GM03348 (cell line): ENCODE measurements around the gene ITPRID1.

Experiments
- DNase-seq: peaks from one replicate; pipeline ENCODE4 v3.0.0; 2012; ENCODE audit warnings: low spot score

ITPRID1 gene

DNA sequence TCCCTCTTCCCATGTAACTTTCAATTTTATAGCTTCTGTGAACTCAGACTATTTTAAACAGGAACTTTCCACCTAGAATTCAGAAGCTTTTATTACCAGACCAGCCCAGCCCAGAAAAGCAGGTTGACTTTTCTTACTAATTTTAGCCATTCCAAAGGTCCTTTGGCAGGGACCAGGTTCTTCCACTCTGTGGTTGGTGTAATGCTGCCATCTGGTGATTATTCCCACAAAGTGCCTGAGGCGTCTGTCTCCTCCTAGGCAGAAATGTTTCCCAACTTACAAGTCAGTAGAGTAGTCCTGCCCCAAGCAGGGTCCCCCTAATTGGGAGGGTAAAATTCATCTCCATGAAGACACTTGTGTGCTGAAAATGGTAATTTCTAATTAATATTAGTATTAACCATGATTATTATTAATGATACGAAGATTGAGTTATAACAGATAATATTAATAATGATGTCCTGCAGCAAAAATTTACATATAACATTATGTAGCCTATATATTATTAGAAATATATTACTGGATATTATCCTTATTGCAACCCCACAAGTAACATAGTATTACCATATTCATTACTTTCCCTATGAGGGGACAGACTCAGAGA lies 120.1 kb downstream of the ITPRID1 start:
- DNase-seq: peak; percentile 66

DNA sequence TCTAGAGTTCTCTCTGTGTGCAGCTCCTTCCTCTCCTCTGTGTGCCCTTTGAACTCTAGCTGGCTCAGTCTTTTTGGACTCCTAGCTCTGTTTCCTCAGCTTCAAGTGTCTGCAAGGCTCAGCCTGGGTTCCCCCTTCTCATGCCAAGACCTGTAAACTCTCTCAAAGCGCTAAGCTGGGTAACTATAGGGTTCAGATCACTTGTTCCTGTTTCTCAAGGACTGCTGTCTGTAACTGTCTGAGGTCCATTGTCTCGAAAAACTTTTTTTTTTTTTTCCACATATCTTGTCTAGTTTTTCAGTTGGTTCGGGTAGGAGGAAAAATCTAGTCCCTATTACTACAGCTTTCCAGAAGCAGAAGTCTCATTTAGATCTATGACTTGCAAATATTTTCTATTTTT lies 126.5 kb downstream of the ITPRID1 start:
- no peak for DNase-seq

DNA sequence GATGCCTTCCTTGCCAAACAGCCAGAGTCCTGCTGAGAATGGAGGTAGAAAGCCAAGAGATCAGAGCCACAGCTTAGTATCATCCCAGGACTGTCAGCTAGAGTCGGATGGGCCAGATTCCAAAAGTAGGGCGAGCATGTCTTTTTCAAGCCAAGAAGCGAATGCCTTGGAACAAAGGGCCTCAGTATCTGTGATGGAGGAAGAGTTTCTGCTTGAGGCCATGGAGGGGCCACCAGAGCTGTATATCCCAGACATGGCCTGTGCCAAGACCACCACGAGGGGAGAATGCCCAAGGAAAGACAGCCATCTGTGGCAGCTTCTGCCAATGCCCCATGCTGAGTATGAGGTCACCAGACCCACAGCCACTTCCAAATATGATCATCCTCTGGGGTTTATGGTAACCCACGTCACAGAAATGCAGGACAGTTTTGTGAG lies 128.8 kb downstream of the ITPRID1 start:
- DNase-seq: no peak

DNA sequence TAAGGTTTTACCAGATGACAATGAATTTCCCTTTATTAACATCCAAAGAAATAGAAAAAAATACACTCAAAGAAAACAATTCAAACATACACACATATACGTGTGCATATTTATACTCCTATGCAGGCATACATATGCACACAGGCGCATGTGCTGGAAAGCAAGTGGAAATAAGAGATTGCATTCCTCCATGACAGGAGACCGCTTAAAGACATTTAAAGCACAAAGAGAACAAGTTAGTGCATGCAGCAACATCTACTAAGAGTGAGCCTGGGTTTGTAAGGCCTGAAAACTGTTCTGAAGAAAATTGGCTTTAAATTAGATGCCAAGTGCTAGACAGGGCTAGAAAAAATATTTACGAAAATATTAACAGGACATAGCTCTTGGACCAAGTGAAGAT lies 133.1 kb downstream of the ITPRID1 start:
- no peak for DNase-seq

DNA sequence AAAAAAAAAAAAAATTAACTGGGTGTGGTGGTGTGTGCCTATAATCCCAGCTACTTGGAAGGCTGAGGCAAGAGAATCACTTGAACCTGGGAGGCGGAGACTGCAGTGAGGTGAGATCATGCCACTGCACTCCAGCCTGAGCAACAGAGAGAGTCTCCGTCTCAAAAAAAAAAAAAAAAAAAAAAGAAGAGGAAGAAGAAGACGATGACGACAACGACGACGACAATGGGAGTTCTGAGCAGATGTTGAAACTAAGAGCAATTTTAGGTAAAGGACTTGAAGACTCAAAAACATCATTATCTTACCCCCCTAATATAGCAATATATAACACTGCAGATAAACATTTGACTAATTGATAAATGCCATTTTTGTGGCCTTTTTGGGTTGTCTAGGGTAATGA lies 133.6 kb downstream of the ITPRID1 start:
- no peak for DNase-seq

DNA sequence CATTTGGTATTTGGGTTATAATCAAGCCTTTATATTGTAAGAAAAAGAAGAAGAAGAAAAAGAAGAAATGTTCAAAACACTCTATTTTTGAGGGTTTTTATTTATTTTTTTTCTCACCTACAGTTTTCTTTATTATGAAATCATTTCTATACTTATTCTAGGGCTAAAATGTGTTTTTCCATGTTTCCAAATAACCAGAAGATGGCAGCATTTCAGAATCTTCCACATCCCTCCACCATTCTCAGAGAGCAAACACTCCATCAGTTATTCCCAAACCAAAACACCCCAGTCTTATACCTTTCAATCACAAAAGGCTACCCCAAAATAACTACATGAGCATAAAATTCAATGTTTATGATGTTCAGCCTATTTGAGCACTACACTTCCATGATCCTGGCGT lies 134.4 kb downstream of the ITPRID1 start:
- DNase-seq: no peak

DNA sequence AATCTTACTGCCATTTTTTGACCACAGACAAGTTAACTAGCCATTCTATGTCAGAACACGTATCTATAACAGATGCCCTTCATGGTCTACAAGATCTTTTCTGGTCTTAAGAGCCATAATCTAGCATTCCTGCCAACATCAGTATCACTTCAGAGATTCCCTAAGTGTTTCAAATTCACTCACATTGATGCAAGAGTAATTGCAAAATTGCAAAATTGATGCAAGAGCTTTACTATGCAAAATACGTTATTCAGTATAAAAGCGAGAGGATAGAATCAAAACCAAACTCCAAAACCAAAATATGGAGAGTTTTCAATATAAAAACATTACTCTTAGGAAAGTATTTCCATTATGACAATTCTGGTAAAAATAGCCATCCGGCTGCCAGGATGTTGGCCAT lies 135.0 kb downstream of the ITPRID1 start:
- DNase-seq: no peak

DNA sequence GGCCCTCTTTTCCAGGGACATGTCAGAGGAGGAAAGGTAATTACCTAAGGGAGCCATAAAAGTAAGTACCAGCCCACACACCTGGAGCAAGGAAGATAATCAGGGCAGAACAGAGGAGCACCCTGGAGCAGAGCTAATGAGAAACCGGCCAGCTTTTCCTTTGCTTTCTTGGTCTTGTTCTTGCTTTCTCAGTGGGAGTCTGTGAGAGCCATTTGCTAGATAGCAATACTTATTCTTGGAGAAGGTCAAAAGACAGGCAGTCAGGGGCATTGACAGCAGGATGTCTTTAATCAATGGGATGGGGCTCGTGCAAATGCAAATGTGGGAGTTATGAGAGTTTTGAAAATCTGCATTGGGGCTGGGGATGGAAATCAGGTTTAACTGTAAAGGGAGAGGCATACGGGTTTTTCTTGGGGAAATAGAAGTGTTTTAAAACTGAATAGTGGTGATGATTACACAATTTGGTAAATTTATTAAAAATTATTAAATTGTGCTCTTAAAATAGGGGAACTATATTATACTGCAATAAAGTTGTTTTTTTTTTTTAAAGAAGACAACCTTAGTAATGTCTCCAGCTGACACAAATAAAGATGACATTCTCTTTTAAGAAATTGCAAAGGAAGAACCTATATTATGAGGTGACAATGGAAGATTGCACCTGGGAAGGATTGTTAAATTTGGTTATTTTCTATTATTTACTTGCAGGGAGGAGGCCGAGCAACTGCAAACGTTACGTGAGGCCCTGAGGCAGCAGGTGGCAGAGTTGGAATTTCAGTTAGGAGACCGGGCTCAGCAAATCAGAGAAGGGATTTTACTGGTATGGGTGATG lies 137.6 kb downstream of the ITPRID1 start:
- DNase-seq: no peak

DNA sequence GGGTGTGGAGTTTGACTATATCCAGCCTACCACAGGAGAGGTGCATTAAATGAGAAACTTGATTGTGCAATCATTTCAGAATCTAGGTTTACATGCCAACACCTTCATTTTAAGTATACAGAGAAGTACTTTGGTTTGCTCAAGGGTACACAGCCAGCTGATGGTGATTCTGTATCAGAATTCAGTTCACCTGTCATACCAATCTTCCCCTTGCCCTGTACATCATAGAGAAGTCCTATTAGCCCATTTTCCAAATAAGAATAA lies 138.1 kb downstream of the ITPRID1 start:
- DNase-seq: no peak

DNA sequence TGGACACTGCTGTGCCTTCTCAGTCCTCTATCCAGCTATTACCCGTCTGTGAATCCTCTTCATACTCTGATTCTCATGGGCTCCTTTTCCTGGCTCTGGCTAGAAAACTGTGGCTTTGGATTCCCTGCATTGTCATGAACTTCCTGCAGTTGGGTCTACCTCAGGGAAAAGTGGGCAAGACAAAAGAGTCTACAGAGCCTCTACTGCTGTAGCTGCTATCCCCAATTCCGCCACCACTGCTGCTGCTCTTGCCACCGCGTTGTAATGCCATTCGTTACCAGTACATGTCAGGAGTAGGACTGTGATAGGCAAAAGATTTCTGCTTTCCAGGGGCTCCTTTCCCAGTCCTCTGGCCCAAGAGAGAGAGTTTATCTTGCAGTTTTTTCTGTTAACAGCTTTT lies 149.2 kb downstream of the ITPRID1 start:
- no peak for DNase-seq

DNA sequence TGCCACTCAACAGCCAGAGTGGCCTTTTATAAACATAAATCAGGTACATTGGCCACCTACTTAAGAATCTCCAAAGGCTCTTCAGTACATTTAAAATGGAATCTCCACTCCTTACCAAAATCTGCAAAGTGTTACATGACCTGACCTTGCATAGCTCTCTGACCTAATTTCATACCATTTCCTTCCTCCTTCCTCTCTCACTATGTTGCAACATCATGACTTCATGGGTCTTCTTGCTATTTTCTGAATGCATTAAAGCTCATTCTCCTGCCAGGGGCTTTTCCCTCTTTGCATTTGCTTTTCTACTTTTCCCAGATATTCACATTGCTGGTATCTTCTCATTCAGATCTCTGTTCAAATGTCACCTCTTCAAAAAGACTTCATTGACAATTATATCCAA lies 151.0 kb downstream of the ITPRID1 start:
- no peak for DNase-seq

DNA sequence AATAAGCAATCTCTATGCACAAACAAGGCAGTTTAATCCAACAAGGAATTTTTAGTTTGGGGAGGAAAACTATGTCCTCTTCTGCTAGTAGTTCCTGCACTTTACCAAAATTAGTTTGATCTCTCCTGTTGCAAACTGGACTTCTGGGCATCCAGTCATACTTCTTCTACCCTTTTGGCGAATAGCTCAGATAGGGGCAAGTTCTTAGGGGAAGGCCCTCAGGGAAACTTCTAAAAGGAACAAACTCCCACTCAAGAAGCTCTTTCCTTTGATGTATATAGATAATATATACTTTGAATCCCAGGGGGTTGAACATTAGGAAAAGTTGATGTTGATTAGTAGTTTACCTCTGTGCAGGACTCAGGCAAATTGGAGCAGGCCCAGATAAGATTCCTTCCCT lies 151.7 kb downstream of the ITPRID1 start:
- no peak for DNase-seq

DNA sequence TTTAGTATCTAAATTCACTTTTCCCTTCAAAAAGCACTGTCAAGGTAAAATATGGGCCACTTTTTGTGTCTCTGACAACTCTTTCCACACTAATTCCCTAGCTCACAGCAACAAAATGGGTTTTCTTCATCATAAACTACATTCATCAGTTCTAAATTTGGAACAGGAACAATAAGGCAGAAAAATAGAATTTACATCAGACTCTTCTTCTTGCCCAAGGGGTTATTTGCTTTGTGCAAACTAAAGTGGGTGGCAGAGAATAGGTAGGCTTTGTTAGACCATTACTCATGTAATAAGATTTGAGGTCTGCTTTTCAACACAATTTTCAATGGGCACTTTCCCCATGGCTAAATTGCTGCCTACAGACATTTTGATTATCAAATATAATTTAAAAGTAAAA lies 155.6 kb downstream of the ITPRID1 start:
- DNase-seq: no peak

DNA sequence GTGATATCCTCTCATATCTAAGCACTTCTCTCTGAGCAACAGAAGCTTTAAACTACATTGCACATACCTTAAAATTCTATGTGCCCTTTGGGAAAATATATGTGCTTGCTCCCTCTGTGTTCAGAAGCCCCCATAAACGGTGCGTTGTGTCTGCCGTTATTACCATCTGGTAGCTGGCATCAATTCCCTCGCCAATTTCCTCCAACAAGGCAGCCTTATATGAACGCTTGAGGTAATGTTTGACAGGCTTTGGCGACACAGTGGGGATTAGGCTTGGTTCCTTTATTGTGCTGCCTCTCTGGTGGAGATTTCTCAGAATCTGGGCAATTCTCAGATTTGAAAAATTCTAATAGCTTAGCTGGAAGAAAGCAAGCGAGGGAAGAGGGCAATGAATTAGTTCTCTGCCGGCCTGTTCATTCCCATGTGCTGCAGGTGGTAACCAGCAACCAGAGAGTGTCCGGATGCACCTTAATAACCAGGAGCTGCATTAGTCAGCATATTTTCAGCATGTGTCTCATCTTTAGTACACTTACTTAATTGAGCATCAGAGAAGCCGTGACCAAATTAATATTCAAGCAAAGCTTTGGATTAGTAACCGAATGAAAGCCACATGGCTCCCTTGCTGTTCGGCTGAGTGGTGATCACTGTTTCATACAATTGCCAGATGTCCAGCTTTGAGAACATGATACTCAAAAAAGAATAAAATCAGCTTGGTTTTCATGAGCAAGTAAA lies 165.8 kb downstream of the ITPRID1 start:
- no peak for DNase-seq

DNA sequence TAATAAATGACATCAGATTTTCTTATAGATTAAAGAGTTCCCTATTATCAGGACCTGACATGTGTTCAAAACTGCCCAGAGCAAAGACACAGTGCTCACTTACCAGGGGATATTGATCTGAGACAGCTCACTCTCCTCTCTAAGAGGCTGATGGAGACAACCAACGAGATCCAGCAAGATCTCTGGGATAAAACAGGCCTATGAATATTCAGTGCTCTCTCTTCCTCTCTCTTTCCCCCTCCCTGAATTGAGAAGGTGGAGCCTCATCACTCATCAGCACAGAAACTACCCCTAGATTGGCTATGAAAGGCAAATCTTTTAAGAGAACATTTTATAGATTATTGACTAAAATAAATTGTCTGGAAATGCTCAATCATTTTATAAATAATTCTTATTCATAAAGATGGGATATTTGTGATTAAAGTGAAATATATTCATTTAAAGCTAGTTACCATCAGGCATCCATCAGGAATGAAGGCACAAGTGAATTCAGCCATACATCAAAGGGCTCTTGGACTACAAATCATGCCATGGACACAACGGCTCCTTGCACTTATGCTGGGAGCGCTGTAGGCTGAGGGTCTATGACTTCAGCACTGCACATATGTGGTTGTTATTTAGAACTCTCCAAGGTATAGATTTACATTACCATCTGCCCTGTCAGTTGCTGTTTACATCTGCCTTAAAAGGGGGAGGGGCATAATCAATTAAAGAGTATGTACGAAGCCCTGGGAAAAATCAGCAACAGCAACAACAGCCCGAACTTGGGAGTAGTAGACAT lies 169.7 kb downstream of the ITPRID1 start:
- DNase-seq: no peak

DNA sequence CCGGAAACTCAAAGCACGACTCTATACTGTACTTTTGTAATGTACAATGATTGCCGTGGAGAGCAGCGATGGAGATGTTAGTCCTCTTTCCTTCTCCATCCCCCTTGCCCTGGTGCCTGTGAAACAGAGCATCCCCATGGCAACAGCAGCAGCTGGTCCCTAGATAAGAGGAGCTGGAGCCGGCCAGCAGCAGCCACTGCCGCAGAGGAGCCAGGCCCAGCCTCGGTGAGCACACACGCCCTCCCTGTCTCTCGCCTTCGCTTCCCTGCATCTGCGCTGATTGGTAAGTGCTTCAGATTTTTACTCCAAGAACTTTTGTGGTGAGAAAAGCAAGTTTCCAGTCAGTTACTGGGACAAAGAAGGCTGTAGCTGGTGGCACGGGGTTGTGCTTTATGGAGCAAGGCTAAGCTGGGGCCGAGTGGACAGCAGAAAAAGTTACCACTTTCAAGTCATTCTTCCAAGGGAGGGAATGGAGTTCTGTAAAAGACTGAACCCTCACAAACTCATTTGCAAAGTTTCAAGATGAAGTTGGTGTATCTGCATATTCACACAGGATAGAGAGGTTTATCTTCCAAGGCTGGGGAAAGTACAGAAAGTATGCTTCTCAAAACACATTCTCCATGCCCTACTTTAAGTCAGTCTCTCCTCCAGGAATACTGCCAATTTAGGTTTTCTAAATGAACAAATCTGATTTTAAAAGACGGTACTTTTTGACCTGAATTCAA lies 173.3 kb downstream of the ITPRID1 start, which contains the start of gene PPP1R17:
PPP1R17 (plus strand) TSS at position 192 of the 725 bp plus-strand sequence. CDS start 5,227 bp downstream, outside the sequence.
- DNase-seq: no peak

DNA sequence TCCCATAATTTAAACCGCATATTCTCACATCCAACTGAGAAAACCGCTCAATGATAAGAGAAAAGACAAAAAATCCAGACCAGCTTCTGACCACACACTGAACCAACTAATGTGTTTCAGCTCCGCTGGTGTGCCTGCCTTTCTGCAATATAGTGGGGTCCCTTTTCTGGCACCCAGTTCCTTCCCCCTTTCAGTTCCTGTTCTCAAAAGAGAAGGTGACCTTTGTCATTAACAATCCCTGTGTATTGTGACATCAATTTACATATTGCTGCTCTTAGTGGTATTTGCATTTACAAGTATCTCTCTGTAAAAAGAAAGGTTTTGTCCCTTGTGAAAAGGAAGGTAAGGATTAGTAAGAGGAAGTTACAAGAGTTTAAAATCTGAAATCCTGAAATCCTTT lies 174.5 kb downstream of the ITPRID1 start:
- DNase-seq: no peak

DNA sequence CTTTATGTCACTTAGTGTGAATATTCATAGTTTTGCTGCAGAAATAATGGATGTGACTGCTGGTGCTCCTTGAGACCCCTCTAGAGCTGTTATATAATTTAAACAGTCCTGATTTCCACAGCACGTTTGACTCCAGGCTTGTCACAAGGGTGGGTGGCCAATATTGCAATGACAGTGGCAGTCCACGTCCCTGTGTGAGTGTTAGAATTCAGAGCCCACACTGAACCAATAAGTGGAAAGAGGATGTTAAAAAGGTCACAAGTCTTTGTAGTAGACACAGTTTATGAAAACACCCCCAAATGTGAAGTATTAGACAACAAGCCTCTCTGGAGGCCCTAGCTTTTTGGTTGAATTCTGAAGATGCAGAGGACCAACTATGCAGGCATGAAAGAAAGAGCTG lies 175.1 kb downstream of the ITPRID1 start:
- no peak for DNase-seq

DNA sequence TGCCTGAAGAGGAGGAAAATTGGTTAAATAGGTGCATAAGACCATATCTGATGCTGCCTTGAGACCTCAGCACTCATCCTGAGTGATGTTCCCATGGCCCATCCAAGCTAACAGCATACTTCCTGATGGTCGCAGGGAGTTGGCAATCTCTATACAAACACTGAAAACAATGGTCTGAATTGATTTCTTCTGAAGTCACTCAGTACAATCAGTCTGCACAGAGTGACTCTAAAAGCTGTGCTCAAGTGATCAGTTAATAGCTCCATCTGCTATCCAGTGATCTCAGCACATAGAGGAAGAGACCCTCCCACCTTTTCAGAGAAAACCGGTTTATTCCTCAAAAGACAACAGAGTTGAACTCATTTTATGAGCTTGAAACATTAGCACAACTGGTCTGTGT lies 177.0 kb downstream of the ITPRID1 start:
- DNase-seq: no peak

DNA sequence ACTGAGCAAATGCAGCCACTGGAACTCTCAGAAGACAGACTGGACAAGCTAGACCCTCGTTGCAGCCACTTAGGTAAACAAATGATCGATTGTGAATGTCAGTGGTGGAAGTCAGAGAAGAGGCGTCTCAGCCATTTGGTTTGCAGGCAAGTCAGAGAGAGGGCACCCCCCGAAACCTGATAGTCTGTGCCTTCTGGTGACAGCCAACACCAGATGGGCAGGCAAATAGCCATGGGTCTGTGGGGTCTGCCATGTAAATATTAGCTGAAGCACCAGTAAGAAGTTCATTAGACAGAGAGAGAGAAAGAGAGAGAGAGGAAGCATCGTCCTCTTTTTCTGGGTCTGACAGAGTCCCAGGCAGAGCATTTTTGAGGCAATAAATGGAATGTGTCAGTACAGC lies 178.6 kb downstream of the ITPRID1 start:
- no peak for DNase-seq

DNA sequence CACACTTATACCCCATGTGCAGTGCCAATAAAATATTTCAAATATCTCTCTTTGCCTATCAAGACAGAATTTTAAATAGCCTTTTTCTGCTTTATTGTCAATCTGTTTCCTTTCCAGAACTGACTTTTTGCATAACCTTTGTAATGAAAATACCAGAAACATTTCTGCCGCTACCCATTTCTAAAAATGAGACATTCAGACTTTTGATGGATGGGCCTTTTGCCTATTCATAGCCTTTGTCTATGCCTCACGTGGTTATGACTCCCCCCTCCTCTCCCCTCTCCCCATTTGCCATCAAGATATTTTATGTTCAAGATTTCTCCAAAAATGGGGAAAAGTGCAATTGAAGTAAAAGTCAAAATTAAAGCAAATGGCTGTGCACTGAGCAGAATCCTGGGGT lies 179.0 kb downstream of the ITPRID1 start:
- DNase-seq: no peak
